ENCODE results near the gene ZNF91. TPM values are rescaled to one million over a fixed set of nuclear protein-coding genes. Genes with fewer than 3 reads are reported as not detected.
"Not testable (repeated sequence)": the region's sequence is repeated elsewhere in the genome, so short reads cannot be mapped to it uniquely, and the experiment has no call there.

ZNF91 gene
- total RNA-seq, 1 donor from 2014 or later, result 40.7 TPM

DNA sequence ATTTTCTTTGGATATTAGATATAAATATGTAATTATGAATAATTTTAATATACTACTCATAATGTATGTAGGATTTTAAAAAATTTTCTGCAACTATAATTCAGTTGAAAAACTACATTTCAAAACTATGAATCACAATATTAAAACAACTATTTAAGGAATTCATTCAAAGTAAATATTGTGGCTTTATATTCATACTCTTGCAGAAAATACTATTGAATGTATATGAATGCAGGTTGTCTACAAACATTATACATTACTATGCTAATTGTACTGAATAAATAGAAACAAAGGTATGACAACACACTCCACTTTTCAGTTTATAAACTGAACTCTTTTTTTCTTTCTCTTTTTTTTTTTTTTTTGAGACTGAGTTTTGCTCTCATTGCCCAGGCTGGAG, 14.2 kb downstream of the ZNF91 start:
- Histone ChIP-seq H3K9me3 (ENCODE audit: control insufficient read depth in 3 of 3, low read length in 3 of 3) (peaks cover 0 to 3% (median 2%) of the 10 kb centered on the region in 3 donors), H3K4me3 (ENCODE audit: low read length in 3 of 3) (no peak overlapping the region), H3K9ac (ENCODE audit: low read depth in 1 of 3, low read length in 3 of 3) (no peak overlapping the region), H3K27me3 (ENCODE audit: control insufficient read depth in 3 of 3, insufficient read depth in 3 of 3, low read length in 3 of 3) (no peaks in the 10 kb centered on the region), H3K4me1 (ENCODE audit: control insufficient read depth in 3 of 3, insufficient read depth in 3 of 3, low read length in 3 of 3) (peaks cover 3 to 13% (median 5%) of the 10 kb centered on the region in 3 donors), H3K27ac (ENCODE audit: low read depth, low read length) (no peak overlapping the region), H3K36me3 (ENCODE audit: control insufficient read depth in 3 of 3, insufficient read depth in 3 of 3, low read length in 3 of 3) (peaks cover 14 to 24% (median 16%) of the 10 kb centered on the region in 3 donors)

DNA sequence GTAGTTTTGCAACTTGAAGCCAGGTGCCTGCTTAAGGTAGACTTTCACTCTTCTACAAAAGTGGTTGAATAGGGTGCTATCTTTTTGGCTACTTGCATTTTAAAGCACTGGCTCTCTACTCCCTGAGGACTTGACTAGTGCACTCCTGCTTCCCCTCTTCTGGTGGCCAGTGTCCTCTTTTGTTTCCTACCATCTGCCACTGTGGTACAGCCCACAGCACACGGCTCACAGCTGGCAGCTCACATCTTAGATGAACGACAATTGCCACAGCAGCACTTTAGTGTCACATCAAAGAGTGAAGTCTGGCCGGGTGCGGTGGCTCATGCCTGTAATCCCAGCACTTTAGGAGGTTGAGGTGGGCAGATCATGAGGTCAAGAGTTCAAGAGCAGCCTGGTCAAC, 15.6 kb downstream of the ZNF91 start:
- not testable (repeated sequence) for H3K27ac ChIP-seq (ENCODE audit: low read depth, low read length); H3K9me3 ChIP-seq (ENCODE audit: control insufficient read depth in 3 of 3, low read length in 3 of 3); H3K27me3 ChIP-seq (ENCODE audit: control insufficient read depth in 3 of 3, insufficient read depth in 3 of 3, low read length in 3 of 3); H3K9ac ChIP-seq (ENCODE audit: low read depth in 1 of 3, low read length in 3 of 3)
- peaks cover 11 to 23% (median 14%) of the 10 kb centered on the region in 3 donors for H3K36me3 ChIP-seq (ENCODE audit: control insufficient read depth in 3 of 3, insufficient read depth in 3 of 3, low read length in 3 of 3)
- H3K4me1 ChIP-seq (ENCODE audit: control insufficient read depth in 3 of 3, insufficient read depth in 3 of 3, low read length in 3 of 3), result peaks cover 0 to 13% (median 5%) of the 10 kb centered on the region in 3 donors
- H3K4me3 ChIP-seq (ENCODE audit: low read length in 3 of 3), result peak overlapping the region in 1 of 3 donors; percentile 11

DNA sequence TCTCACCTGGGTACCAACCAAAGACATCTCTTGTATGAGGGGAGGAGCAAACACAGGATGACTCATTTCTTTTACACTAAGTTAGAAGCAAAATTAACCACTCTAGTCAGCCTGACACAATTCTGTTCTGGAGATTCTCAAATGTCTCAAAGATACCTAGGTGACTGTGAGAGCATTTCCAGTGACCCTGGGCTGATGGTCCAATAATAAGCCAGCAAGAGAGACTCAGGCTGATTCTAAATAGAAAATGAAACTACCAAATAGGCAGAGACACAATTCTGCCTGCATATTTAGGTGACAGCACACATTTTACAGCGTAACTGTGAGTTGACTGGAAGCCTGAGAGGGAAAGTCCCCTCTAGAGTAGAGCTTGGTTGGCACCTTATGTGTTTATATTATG, 16.3 kb downstream of the ZNF91 start:
- H3K4me1 ChIP-seq (ENCODE audit: control insufficient read depth in 3 of 3, insufficient read depth in 3 of 3, low read length in 3 of 3), result peaks cover 0 to 13% (median 5%) of the 10 kb centered on the region in 3 donors
- H3K9me3 ChIP-seq (ENCODE audit: control insufficient read depth in 3 of 3, low read length in 3 of 3), result peaks cover 0 to 3% (median 2%) of the 10 kb centered on the region in 3 donors
- H3K4me3 ChIP-seq (ENCODE audit: low read length in 3 of 3), result no peak overlapping the region
- no peaks in the 10 kb centered on the region for H3K27me3 ChIP-seq (ENCODE audit: control insufficient read depth in 3 of 3, insufficient read depth in 3 of 3, low read length in 3 of 3)
- no peak overlapping the region for H3K27ac ChIP-seq (ENCODE audit: low read depth, low read length)
- H3K9ac ChIP-seq (ENCODE audit: low read depth in 1 of 3, low read length in 3 of 3), result no peak overlapping the region
- H3K36me3 ChIP-seq (ENCODE audit: control insufficient read depth in 3 of 3, insufficient read depth in 3 of 3, low read length in 3 of 3), result peaks cover 10 to 17% (median 14%) of the 10 kb centered on the region in 3 donors

DNA sequence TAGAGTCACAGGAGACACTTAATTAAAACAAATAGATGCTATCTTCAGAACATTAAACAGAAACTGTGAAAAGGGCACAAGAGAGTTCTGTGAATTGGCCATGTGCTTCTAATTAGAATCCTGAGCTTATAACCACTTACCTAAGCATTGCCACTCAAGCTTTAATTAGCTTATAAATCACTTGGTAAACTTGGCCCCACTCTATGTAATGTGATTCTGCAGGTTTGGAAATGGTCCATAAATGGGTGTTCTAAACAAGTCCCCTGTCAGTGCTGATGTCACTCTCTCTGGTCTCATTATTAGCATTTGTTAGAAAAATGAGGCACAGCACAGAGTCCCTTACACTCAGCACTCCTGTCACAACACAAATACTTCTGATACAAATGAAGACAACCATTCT, 18.0 kb downstream of the ZNF91 start:
- Histone ChIP-seq H3K9me3 (ENCODE audit: control insufficient read depth in 3 of 3, low read length in 3 of 3) (peaks cover 2 to 4% (median 3%) of the 10 kb centered on the region in 3 donors), H3K36me3 (ENCODE audit: control insufficient read depth in 3 of 3, insufficient read depth in 3 of 3, low read length in 3 of 3) (peaks cover 15 to 22% (median 19%) of the 10 kb centered on the region in 3 donors), H3K4me3 (ENCODE audit: low read length in 3 of 3) (peak overlapping the region in 1 of 3 donors; percentile 1), H3K27me3 (ENCODE audit: control insufficient read depth in 3 of 3, insufficient read depth in 3 of 3, low read length in 3 of 3) (no peaks in the 10 kb centered on the region), H3K4me1 (ENCODE audit: control insufficient read depth in 3 of 3, insufficient read depth in 3 of 3, low read length in 3 of 3) (peaks cover 0 to 13% (median 5%) of the 10 kb centered on the region in 3 donors), H3K27ac (ENCODE audit: low read depth, low read length) (no peak overlapping the region), H3K9ac (ENCODE audit: low read depth in 1 of 3, low read length in 3 of 3) (no peak overlapping the region)

DNA sequence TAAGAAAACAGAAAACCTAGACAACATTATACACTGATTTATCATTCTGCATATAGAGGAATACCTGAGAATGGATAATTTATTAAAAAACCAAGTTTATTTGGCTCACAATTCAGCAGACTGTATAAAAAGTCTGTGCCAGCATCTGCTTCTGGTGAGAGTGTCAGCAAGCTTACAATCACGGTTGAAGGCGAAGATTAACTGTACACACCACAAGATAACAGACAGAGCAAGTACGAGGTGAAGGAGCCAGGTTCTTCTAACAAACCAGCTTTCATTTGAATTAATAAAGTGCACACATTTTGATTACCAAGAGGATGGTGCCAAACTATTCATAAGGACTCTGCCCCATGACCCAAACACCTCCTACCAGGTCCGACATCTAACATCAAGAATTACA, 28.8 kb downstream of the ZNF91 start:
- H3K4me1 ChIP-seq (ENCODE audit: control insufficient read depth in 3 of 3, insufficient read depth in 3 of 3, low read length in 3 of 3), result no peaks in the 10 kb centered on the region
- peaks cover 20 to 34% (median 22%) of the 10 kb centered on the region in 3 donors for H3K9me3 ChIP-seq (ENCODE audit: control insufficient read depth in 3 of 3, low read length in 3 of 3)

DNA sequence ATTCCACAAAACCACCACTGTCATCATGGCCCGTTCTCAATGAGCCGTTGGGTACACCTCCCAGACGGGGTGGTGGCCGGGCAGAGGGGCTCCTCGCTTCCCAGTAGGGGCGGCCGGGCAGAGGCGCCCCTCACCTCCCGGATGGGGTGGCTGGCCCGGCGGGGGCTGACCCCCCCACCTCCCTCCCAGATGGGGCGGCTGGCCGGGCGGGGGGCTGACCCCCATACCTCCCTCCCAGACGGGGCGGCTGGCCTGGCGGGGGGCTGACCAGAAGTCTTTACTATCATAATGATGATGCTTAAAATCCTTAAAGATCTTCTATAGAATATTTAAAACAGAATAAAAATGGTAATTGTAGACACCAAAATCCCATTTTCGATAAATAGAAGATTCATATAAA, 29.2 kb downstream of the ZNF91 start:
- not testable (repeated sequence) for H3K9ac ChIP-seq (ENCODE audit: low read depth in 1 of 3, low read length in 3 of 3); H3K27ac ChIP-seq (ENCODE audit: low read depth, low read length); H3K4me1 ChIP-seq (ENCODE audit: control insufficient read depth in 3 of 3, insufficient read depth in 3 of 3, low read length in 3 of 3); H3K27me3 ChIP-seq (ENCODE audit: control insufficient read depth in 3 of 3, insufficient read depth in 3 of 3, low read length in 3 of 3); H3K4me3 ChIP-seq (ENCODE audit: low read length in 3 of 3)
- Histone ChIP-seq H3K36me3 (ENCODE audit: control insufficient read depth in 3 of 3, insufficient read depth in 3 of 3, low read length in 3 of 3) (peaks cover 30 to 45% (median 36%) of the 10 kb centered on the region in 3 donors), H3K9me3 (ENCODE audit: control insufficient read depth in 3 of 3, low read length in 3 of 3) (peaks cover 20 to 37% (median 20%) of the 10 kb centered on the region in 3 donors)

More for the DNA sequence above, 28.8 kb downstream of the ZNF91 start:
- Histone ChIP-seq H3K9ac (ENCODE audit: low read depth in 1 of 3, low read length in 3 of 3) (no peak overlapping the region), H3K4me3 (ENCODE audit: low read length in 3 of 3) (peak overlapping the region in 1 of 3 donors; percentile 16), H3K27ac (ENCODE audit: low read depth, low read length) (no peak overlapping the region), H3K27me3 (ENCODE audit: control insufficient read depth in 3 of 3, insufficient read depth in 3 of 3, low read length in 3 of 3) (no peaks in the 10 kb centered on the region), H3K36me3 (ENCODE audit: control insufficient read depth in 3 of 3, insufficient read depth in 3 of 3, low read length in 3 of 3) (peaks cover 32 to 49% (median 38%) of the 10 kb centered on the region in 3 donors)

DNA sequence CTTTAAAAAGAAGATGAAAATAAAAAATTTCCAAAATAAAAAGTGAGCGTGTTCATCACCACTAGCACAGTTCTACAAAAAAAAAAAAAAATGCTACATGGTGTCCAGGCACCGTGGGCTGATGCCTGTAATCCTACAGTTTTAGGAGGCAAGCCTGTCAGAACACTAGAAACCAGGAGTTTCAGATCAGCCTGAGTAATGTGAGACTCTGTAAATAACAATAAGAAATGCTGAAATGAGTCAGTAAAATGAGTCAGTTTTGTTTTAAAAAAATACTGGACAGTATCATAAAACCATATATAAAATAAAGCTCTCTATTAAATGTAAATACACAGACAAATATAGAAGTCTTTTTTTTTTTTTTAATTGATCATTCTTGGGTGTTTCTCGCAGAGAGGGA, 30.0 kb downstream of the ZNF91 start:
- Histone ChIP-seq H3K4me3 (ENCODE audit: low read length in 3 of 3) (no peak overlapping the region), H3K27ac (ENCODE audit: low read depth, low read length) (no peak overlapping the region), H3K9me3 (ENCODE audit: control insufficient read depth in 3 of 3, low read length in 3 of 3) (peaks cover 21 to 39% (median 22%) of the 10 kb centered on the region in 3 donors), H3K9ac (ENCODE audit: low read depth in 1 of 3, low read length in 3 of 3) (no peak overlapping the region), H3K27me3 (ENCODE audit: control insufficient read depth in 3 of 3, insufficient read depth in 3 of 3, low read length in 3 of 3) (no peaks in the 10 kb centered on the region), H3K4me1 (ENCODE audit: control insufficient read depth in 3 of 3, insufficient read depth in 3 of 3, low read length in 3 of 3) (no peaks in the 10 kb centered on the region), H3K36me3 (ENCODE audit: control insufficient read depth in 3 of 3, insufficient read depth in 3 of 3, low read length in 3 of 3) (peaks cover 21 to 36% (median 28%) of the 10 kb centered on the region in 3 donors)

DNA sequence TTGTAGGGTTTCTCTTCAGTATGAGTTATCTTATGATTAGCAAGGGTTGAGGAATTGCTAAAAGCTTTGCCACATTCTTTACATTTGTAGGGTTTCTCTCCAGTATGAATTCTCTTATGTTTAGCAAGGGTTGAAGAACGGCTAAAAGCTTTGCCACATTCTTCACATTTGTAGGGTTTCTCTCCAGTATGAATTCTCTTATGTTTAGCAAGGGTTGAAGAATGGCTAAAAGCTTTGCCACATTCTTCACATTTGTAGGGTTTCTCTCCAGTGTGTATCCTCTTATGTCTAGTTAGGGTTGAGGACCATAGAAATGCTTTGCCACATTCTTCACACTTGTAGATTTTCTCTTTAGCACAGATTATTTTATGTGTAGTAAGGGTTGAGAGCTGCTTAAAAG, 33.4 kb downstream of the ZNF91 start:
- peaks cover 15 to 26% (median 23%) of the 10 kb centered on the region in 3 donors for H3K36me3 ChIP-seq (ENCODE audit: control insufficient read depth in 3 of 3, insufficient read depth in 3 of 3, low read length in 3 of 3)
- not testable (repeated sequence) for H3K9ac ChIP-seq (ENCODE audit: low read depth in 1 of 3, low read length in 3 of 3); H3K27ac ChIP-seq (ENCODE audit: low read depth, low read length); H3K27me3 ChIP-seq (ENCODE audit: control insufficient read depth in 3 of 3, insufficient read depth in 3 of 3, low read length in 3 of 3); H3K4me1 ChIP-seq (ENCODE audit: control insufficient read depth in 3 of 3, insufficient read depth in 3 of 3, low read length in 3 of 3)
- peaks cover 30 to 47% (median 32%) of the 10 kb centered on the region in 3 donors for H3K9me3 ChIP-seq (ENCODE audit: control insufficient read depth in 3 of 3, low read length in 3 of 3)
- H3K4me3 ChIP-seq (ENCODE audit: low read length in 3 of 3), result peak overlapping the region in 1 of 3 donors; percentile 33

DNA sequence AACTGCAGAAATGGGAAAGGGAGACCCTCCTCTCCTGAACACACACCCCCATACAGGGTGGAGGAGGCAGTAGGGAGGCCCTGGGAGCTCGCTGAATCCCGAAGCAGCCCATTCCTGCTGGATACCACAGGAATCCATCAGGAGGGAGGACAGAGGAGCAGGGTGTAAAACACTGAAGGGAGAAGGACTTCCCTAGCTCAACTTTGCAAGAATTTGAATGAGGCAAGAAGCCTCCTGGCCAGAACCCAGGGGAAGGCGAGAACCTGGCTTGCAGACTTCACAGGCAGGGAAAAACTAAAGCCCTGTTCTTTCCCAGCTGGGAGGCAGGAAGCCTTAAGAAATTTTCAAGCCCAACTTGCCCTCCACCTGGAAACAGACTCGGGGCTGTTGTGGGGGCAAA, 43.5 kb downstream of the ZNF91 start:
- no peaks in the 10 kb centered on the region for H3K4me1 ChIP-seq (ENCODE audit: control insufficient read depth in 3 of 3, insufficient read depth in 3 of 3, low read length in 3 of 3)
- peaks cover 3 to 33% (median 19%) of the 10 kb centered on the region in 3 donors for H3K36me3 ChIP-seq (ENCODE audit: control insufficient read depth in 3 of 3, insufficient read depth in 3 of 3, low read length in 3 of 3)
- no peak overlapping the region for H3K27ac ChIP-seq (ENCODE audit: low read depth, low read length)
- peak overlapping the region in 1 of 3 donors; percentile 15 for H3K4me3 ChIP-seq (ENCODE audit: low read length in 3 of 3)
- H3K9ac ChIP-seq (ENCODE audit: low read depth in 1 of 3, low read length in 3 of 3), result no peak overlapping the region
- peaks cover 26 to 45% (median 38%) of the 10 kb centered on the region in 3 donors for H3K9me3 ChIP-seq (ENCODE audit: control insufficient read depth in 3 of 3, low read length in 3 of 3)
- H3K27me3 ChIP-seq (ENCODE audit: control insufficient read depth in 3 of 3, insufficient read depth in 3 of 3, low read length in 3 of 3), result no peaks in the 10 kb centered on the region

DNA sequence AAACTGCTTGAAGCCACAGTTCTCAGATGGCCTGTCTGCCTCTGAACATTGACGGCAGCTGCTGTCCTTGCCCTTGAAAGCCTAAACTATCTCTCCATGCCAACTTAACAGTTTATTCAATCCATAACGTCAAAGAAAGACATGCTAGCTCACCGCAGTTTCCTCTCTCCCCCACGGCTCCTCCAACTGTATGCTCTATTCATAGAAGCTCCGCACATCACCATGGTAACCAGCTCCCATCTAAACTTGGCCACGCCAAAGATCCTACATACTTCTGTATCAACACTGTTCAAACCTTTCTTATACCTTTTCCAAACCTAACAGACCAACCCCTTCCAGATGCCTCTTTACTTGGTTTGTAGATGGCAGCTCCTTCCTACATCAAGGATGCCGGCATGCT, 48.6 kb downstream of the ZNF91 start:
- H3K9ac ChIP-seq (ENCODE audit: low read depth in 1 of 3, low read length in 3 of 3), result no peak overlapping the region
- peaks cover 17 to 28% (median 23%) of the 10 kb centered on the region in 3 donors for H3K36me3 ChIP-seq (ENCODE audit: control insufficient read depth in 3 of 3, insufficient read depth in 3 of 3, low read length in 3 of 3)
- peaks cover 28 to 36% (median 32%) of the 10 kb centered on the region in 3 donors for H3K9me3 ChIP-seq (ENCODE audit: control insufficient read depth in 3 of 3, low read length in 3 of 3)
- H3K4me3 ChIP-seq (ENCODE audit: low read length in 3 of 3), result peak overlapping the region in 1 of 3 donors; percentile 24
- H3K27ac ChIP-seq (ENCODE audit: low read depth, low read length), result no peak overlapping the region
- H3K4me1 ChIP-seq (ENCODE audit: control insufficient read depth in 3 of 3, insufficient read depth in 3 of 3, low read length in 3 of 3), result no peaks in the 10 kb centered on the region
- H3K27me3 ChIP-seq (ENCODE audit: control insufficient read depth in 3 of 3, insufficient read depth in 3 of 3, low read length in 3 of 3), result no peaks in the 10 kb centered on the region

All from skeletal muscle tissue (tissue), 4 donors.